GM19438 (cell line): ENCODE data around the gene GNG5.
"Not testable (repeated sequence)": the region's sequence is repeated elsewhere in the genome, so short reads cannot be mapped to it uniquely, and the experiment has no call there.

ENCODE experiments used
- ATAC-seq: cut with Tn5 transposase; IDR thresholded peaks from one replicate; pipeline ENCODE4 v1.9.1; 2021; ENCODE audit warnings: low read depth; ENCODE audit not compliant: unreplicated experiment

Gene GNG5

GRCh38 chr1:84492726-84493125 lies 13.7 kb downstream of the GNG5 start:
- no peak for ATAC-seq

GRCh38 chr1:84489766-84490165 lies 16.6 kb downstream of the GNG5 start:
- ATAC-seq: no peak

- no peak for ATAC-seq
Observed at GRCh38 chr1:84488107-84488506, 18.3 kb downstream of the GNG5 start.

- ATAC-seq: no peak
Observed at GRCh38 chr1:84481317-84481716, 25.1 kb downstream of the GNG5 start.

GRCh38 chr1:84480650-84481049 lies 25.7 kb downstream of the GNG5 start:
- ATAC-seq: no peak

- ATAC-seq: no peak
Observed at GRCh38 chr1:84479998-84480397, 26.4 kb downstream of the GNG5 start.

- peak; percentile 98 for ATAC-seq
Observed at GRCh38 chr1:84478876-84479868, 27.2 kb downstream of the GNG5 start, which contains the start of gene RPF1. RPF1 (plus strand) TSS chr1:84479266; CDS start chr1:84479282, 16 bp downstream.

GRCh38 chr1:84476225-84476624 lies 30.2 kb downstream of the GNG5 start:
- ATAC-seq: no peak

- no peak for ATAC-seq
Observed at GRCh38 chr1:84467298-84467697, 39.1 kb downstream of the GNG5 start.

GRCh38 chr1:84462118-84462517 lies 44.3 kb downstream of the GNG5 start:
- no peak for ATAC-seq

GRCh38 chr1:84452436-84452835 lies 53.9 kb downstream of the GNG5 start:
- ATAC-seq: no peak

GRCh38 chr1:84450910-84451309 lies 55.5 kb downstream of the GNG5 start:
- no peak for ATAC-seq

- ATAC-seq: not testable (repeated sequence)
Observed at GRCh38 chr1:84448704-84449103, 57.7 kb downstream of the GNG5 start.
